Measurements from ENCODE around the gene ZNF575.

ZNF575 gene

DNA sequence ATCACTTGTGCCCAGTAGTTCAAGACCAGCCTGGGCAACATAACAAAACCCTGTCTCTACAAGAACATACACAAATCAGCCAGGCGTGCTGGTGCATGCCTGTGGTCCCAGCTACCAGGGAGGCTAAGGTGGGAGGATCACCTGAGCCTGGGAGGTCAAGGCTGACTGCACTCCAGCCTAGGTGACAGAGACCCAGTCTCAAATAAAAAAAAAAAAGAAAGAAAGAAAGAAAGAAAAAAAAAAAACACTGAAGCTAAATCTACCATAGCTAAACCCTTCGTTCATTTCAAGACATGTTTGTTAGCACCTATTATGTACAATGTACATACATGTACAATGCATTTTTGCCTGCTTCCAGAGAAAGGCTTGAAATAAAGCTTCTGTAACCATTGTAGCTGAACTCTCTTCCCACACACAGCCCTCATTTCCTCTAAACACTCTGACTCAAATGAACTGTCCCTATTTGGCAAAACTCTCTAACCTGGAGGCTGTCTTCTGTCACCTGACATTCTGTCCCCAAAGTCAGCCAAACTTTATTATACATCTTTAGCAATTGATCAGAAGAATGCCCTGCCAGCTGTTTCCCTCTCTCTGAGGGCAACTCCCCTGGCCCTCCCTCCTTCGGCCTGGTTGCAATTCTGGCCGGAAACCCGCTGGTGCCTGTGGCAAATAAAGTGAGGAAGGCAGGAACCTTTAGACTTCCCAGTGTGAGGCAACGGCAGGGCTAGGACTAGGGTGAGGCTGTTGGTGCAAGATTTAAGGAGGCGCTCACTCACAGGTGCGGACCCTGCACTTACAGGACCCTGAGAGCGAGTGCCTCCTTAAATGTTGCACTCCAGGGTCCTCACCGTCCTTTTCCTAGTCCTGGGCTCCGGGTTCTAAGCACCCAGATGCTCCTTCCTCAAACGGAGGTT, 7.8 kb upstream of the ZNF575 start:
- Mint-ChIP-seq H3K27me3 (ENCODE audit: low read depth) (no peaks in the 10 kb centered on the region), H3K4me3 (peak overlapping the region; percentile 78), H3K36me3 (ENCODE audit: low read depth) (peaks cover 6% of the 10 kb centered on the region), H3K4me1 (ENCODE audit: low read depth) (peaks cover 26% of the 10 kb centered on the region), H3K9me3 (no peaks in the 10 kb centered on the region), H3K27ac (peak overlapping the region; percentile 69)
- DNase-seq (ENCODE audit: low spot score): peak; percentile 37

DNA sequence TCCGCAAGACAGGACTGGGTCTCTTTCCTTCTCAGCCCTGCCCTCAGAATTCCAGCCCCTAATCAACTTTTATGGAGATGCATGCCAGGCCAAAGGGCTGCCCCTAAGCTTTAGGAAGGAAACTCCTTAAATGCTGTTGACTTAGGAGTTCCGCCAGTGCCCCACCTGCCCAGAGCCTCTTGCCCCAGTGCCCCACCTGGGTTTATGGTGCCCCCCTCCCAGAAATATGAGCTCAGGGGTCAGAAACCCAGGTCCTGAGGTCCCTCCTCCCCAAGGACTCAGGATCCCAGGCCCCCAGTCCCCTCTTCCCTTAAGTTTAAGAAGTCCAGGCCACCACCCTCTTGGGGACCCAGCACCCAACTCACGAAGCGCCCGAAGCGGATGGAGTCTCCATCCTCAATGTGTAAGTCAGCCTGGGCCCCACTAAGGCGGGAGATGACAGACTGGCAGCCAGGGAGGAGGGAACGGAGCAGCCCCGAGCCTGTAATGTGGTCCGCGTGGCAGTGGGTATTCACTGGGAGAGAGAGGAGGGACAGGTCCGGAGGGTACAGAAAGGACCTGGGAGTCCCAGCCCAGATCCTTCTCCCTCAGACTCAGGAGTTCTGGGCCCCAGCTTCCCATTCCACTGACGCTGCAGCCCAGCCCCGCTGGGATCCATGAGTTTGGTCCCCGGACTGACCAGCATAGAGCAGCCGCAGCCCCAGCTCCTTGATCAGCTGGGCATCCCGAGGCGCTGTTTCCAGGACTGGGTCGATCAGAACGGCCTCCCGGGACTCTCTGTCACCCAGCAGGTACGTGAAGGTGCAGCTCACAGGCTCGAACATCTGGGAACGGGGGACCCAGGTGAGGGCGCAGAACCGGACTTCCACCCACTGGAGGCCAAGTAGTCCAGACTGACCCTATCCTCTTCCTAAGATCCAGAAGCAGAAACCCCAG, 6.9 kb upstream of the ZNF575 start:
- Mint-ChIP-seq H3K27ac (peak overlapping the region; percentile 69), H3K27me3 (ENCODE audit: low read depth) (no peaks in the 10 kb centered on the region), H3K9me3 (no peaks in the 10 kb centered on the region), H3K4me1 (ENCODE audit: low read depth) (peaks cover 26% of the 10 kb centered on the region), H3K36me3 (ENCODE audit: low read depth) (peaks cover 6% of the 10 kb centered on the region), H3K4me3 (peak overlapping the region; percentile 78)
- no peak for DNase-seq (ENCODE audit: low spot score)

GRCh38 chr19:43526884-43527859, 5.8 kb upstream of the ZNF575 start, which contains the start of gene ETHE1:
Gene ETHE1 (minus strand): TSS chr19:43527201. CDS start chr19:43527177, 24 bp downstream.
- DNase-seq (ENCODE audit: low spot score): peak; percentile 82
- peaks cover 6% of the 10 kb centered on the region for H3K36me3 Mint-ChIP-seq (ENCODE audit: low read depth)
- H3K4me3 Mint-ChIP-seq: peak within 1 kb of the TSS; percentile 78
- peak within 1 kb of the TSS; percentile 69 for H3K27ac Mint-ChIP-seq
- peaks cover 26% of the 10 kb centered on the region for H3K4me1 Mint-ChIP-seq (ENCODE audit: low read depth)
- no peaks in the 10 kb centered on the region for H3K9me3 Mint-ChIP-seq
- H3K27me3 Mint-ChIP-seq (ENCODE audit: low read depth): no peaks in the 10 kb centered on the region

- H3K4me1 Mint-ChIP-seq (ENCODE audit: low read depth): peaks cover 30% of the 10 kb centered on the region
- H3K4me3 Mint-ChIP-seq: peak overlapping the region; percentile 51
- H3K9me3 Mint-ChIP-seq: no peaks in the 10 kb centered on the region
- peak overlapping the region; percentile 55 for H3K27ac Mint-ChIP-seq
- DNase-seq (ENCODE audit: low spot score): peak; percentile 27
- peaks cover 2% of the 10 kb centered on the region for H3K36me3 Mint-ChIP-seq (ENCODE audit: low read depth)
- H3K27me3 Mint-ChIP-seq (ENCODE audit: low read depth): no peaks in the 10 kb centered on the region
Measured at GRCh38 chr19:43527860-43528622, 4.9 kb upstream of the ZNF575 start.

DNA sequence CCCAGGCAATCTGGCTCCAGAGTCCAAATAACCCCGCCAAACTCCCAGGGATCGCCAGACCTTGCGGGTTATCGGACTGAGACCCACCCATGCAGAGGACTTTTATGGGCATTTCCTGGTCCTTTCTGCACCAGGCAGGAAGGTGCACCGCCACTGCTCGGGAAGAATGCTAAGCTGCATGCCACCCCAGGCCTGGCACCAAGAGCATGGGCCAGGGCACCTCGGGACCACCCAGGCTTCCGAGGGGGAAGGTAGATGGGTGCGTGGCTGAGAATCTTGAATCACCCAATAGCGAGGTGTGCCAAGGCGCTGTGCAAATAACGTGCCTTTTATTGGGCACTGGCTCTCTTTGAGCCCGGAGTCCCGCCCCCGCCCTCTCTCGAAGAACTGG, 422 bp upstream of the ZNF575 start:
- Mint-ChIP-seq H3K4me3 (peak overlapping the region; percentile 86), H3K9me3 (no peaks in the 10 kb centered on the region), H3K4me1 (ENCODE audit: low read depth) (peaks cover 18% of the 10 kb centered on the region), H3K27me3 (ENCODE audit: low read depth) (no peaks in the 10 kb centered on the region), H3K36me3 (ENCODE audit: low read depth) (peaks cover 9% of the 10 kb centered on the region), H3K27ac (peak overlapping the region; percentile 87)
- no peak for DNase-seq (ENCODE audit: low spot score)

DNA sequence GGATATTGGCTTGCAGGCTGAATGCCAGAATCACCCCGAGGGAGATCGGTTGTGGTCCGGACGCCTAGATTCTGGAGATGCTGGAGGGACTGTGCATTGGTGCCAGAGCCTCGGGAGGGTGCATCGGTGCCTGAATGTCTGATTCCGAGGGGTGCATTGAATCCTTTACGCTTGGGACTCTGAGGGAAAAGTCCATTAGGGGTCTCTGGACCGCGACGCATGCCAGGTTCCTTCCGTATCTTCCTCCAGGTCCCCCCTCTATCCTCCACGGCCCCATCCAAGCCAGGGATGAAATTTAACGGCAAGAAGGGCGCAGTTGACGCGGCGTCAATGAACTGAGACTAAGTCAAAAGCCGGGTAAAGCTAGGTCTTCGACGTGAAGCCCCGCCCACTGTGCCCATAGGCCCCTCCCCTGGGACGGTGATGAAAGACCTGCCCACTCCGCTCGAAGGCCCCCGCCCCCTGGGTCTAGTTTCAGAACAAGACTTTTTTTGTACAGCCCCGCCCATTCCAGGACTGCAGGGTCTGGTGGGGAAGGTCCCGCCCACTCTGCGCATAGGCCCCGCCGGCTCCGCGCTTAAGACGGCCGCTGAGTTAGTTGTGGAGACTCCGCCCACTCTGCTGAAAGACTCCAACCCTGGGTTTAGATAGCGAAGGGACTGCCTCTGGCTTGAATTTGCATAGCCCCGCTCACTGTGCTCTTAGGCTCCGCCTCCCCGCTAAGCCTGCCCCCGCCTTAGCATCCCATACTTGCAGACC, 737 bp downstream of the ZNF575 start:
- Mint-ChIP-seq H3K4me3 (peak overlapping the region; percentile 86), H3K27ac (peak overlapping the region; percentile 95), H3K9me3 (no peaks in the 10 kb centered on the region), H3K4me1 (ENCODE audit: low read depth) (peaks cover 13% of the 10 kb centered on the region), H3K27me3 (ENCODE audit: low read depth) (no peaks in the 10 kb centered on the region), H3K36me3 (ENCODE audit: low read depth) (peaks cover 15% of the 10 kb centered on the region)
- peak; percentile 95 for DNase-seq (ENCODE audit: low spot score)

DNA sequence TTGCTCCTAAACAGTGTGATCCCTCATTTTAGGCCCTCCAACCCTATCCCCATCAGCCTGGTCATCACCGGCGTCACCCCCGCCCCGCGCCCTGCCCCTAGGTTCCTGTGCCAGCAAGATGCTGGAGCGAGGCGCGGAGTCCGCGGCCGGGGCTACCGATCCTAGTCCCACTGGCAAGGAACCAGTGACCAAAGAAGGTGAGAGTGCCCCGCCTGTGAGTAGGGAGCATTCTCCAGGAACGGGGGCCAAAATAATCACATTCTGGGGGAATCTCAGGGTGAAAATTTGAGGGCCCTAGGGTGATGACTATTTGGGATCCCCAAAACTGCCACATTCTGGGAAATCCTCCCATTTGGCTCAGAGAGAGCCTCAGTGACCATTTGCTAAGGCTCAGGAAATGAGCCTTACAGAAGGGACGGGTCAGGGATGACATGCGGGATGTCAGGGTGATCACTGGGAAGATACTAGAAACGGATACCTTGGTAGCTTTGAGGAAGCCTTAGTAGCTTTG, 1.4 kb downstream of the ZNF575 start:
- no peaks in the 10 kb centered on the region for H3K27me3 Mint-ChIP-seq (ENCODE audit: low read depth)
- peak overlapping the region; percentile 86 for H3K4me3 Mint-ChIP-seq
- H3K27ac Mint-ChIP-seq: peak overlapping the region; percentile 95
- peaks cover 20% of the 10 kb centered on the region for H3K36me3 Mint-ChIP-seq (ENCODE audit: low read depth)
- H3K9me3 Mint-ChIP-seq: peaks cover 5% of the 10 kb centered on the region
- no peak for DNase-seq (ENCODE audit: low spot score)
- peaks cover 13% of the 10 kb centered on the region for H3K4me1 Mint-ChIP-seq (ENCODE audit: low read depth)

DNA sequence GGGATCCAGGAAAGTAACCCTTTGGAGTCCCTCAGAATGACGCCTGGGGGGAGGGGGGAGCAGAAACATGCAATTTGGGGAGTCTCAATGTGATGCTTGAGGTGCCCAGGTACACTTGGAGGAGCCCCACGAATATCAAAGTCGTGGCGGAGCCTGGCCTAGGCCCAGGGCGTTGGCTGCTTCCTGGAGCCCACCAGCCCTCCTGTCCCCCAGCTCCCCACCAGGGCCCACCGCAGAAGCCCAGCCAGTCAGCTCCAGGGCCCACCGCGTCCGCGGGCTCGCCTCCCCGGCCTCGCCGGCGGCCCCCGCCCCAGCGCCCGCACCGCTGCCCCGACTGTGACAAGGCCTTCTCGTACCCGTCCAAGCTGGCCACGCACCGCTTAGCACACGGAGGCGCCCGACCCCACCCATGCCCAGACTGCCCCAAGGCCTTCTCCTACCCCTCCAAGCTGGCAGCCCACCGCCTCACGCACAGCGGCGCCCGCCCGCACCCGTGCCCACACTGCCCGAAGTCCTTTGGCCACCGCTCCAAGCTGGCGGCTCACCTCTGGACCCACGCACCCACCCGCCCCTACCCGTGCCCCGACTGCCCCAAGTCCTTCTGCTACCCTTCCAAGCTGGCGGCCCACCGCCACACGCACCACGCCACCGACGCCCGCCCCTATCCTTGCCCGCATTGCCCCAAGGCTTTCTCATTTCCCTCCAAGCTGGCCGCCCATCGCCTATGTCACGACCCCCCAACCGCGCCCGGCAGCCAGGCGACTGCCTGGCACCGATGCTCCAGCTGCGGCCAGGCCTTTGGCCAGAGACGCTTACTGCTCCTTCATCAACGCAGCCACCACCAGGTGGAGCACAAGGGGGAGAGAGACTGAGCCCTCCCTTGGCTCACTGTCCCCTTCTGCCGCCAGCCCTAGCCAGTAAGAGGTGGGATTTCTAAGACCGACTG, 2.1 kb downstream of the ZNF575 start:
- Mint-ChIP-seq H3K27me3 (ENCODE audit: low read depth) (no peaks in the 10 kb centered on the region), H3K36me3 (ENCODE audit: low read depth) (peaks cover 25% of the 10 kb centered on the region), H3K9me3 (peaks cover 5% of the 10 kb centered on the region), H3K27ac (peak overlapping the region; percentile 75), H3K4me3 (peak overlapping the region; percentile 49), H3K4me1 (ENCODE audit: low read depth) (peaks cover 13% of the 10 kb centered on the region)
- DNase-seq (ENCODE audit: low spot score): no peak

DNA sequence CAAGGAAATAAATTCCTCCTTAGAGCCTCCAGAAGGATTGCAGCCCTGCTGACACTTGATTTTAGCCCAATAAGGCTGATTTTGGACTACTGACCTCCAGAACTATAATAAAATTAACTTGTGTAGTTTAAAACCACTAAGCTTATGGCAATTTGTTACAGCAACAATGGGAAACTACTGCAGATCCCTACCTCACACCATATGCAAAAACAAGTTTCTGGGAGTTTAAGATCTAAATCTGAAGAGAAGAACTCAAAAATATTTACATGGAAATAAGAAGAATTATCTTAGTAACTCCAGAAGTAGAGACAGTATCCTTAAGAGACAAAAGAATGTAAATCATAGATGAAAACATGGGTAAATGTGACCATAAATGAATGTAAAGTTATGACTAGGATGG, 5.9 kb downstream of the ZNF575 start:
- DNase-seq (ENCODE audit: low spot score): no peak
- H3K27me3 Mint-ChIP-seq (ENCODE audit: low read depth): no peaks in the 10 kb centered on the region
- H3K27ac Mint-ChIP-seq: no peak overlapping the region
- no peak overlapping the region for H3K4me3 Mint-ChIP-seq
- H3K9me3 Mint-ChIP-seq: peaks cover 5% of the 10 kb centered on the region
- peaks cover 45% of the 10 kb centered on the region for H3K36me3 Mint-ChIP-seq (ENCODE audit: low read depth)
- H3K4me1 Mint-ChIP-seq (ENCODE audit: low read depth): peaks cover 4% of the 10 kb centered on the region

DNA sequence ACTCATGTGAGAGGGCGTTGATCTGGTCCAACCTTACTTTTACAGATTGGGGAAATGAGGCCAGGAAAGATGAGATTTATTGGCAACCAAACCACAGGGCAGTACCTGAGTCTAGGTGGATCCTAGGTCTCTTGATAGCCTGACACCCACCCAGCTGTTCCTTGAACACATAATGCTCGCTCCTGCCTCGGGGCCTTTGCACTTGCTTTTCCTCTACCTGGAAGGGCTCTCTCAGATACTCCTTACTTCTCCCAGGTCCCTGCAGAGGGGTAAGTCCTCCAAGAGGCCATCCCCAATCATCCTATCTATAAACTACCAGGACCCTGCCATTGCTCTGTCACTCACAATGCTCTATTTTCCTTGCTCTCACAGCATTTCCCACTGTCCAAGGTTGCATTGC, 7.4 kb downstream of the ZNF575 start:
- peaks cover 1% of the 10 kb centered on the region for H3K4me1 Mint-ChIP-seq (ENCODE audit: low read depth)
- H3K36me3 Mint-ChIP-seq (ENCODE audit: low read depth): peaks cover 51% of the 10 kb centered on the region
- DNase-seq (ENCODE audit: low spot score): no peak

DNA sequence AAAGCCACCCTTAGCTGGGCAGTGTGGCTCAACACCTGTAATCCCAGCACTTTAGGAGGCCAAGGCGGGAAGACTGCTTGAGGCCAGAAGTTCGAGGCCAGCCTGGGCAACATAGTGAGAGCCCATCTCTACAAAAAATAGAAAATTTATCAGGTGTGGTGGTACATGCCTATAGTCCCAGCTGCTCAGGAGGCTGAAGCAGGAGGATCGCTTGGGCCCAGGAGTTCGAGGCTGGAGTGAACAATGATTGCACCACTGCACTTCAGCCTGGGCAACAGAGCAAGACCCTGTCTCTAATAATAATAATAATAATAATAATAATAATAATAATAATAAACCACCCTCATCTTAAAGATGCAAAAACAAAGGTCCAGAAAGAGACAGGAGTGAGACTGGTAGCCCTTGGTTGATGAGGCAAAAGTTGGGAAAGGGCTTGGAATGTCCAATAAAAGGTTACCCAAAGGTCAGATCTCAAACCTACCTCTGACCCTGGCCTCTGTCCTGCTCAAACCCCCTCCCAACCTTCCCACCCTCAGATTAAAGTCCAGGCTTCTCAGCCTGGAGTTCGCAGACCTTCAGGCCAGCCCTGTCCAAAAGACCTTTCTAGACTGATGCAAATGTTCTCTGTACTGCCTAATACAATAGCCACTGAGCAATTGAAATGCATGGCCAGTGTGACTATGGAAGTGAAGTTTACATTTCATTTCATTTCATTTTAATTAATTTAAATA, 9.1 kb downstream of the ZNF575 start:
- DNase-seq (ENCODE audit: low spot score): no peak
- Mint-ChIP-seq H3K4me3 (no peak overlapping the region), H3K36me3 (ENCODE audit: low read depth) (peaks cover 47% of the 10 kb centered on the region), H3K4me1 (ENCODE audit: low read depth) (no peaks in the 10 kb centered on the region), H3K9me3 (peaks cover 5% of the 10 kb centered on the region), H3K27ac (no peak overlapping the region), H3K27me3 (ENCODE audit: low read depth) (no peaks in the 10 kb centered on the region)

More for the DNA sequence above, 7.4 kb downstream of the ZNF575 start:
- Mint-ChIP-seq H3K27ac (no peak overlapping the region), H3K27me3 (ENCODE audit: low read depth) (no peaks in the 10 kb centered on the region), H3K9me3 (peaks cover 5% of the 10 kb centered on the region), H3K4me3 (no peak overlapping the region)
